Measurements from ENCODE around the gene SLC39A12. TPM values are rescaled to one million over a fixed set of nuclear protein-coding genes. Genes with fewer than 3 reads are reported as not detected.

The SLC39A12 gene
- total RNA-seq = not detected in 2 replicates

- DNase-seq (ENCODE audit: low read depth) = peak; percentile 41
- H3K27me3 ChIP-seq (ENCODE audit: control insufficient read depth, insufficient read depth, low read length) = no peaks in the 10 kb centered on the region
- no peaks in the 10 kb centered on the region for H3K36me3 ChIP-seq (ENCODE audit: control insufficient read depth, insufficient read depth, low read length)
- no peak for TF ChIP-seq CTCF (IDR thresholded peaks at IDR 0.05; ENCODE audit: insufficient read depth, low read length, poor library complexity, severe bottlenecking)
- H3K4me3 ChIP-seq (ENCODE audit: low read depth, low read length) = no peak within 1 kb of the TSS
These were observed at the start of gene SLC39A12 for GRCh38 chr10:17951868-17952371. Gene SLC39A12 (plus strand): TSS chr10:17951918. CDS start chr10:17953277, 1,359 bp downstream.

- Histone ChIP-seq H3K27me3 (ENCODE audit: control insufficient read depth, insufficient read depth, low read length) (no peaks in the 10 kb centered on the region), H3K36me3 (ENCODE audit: control insufficient read depth, insufficient read depth, low read length) (no peaks in the 10 kb centered on the region), H3K4me3 (ENCODE audit: low read depth, low read length) (no peak overlapping the region)
- no peak for TF ChIP-seq CTCF (IDR thresholded peaks at IDR 0.05; ENCODE audit: insufficient read depth, low read length, poor library complexity, severe bottlenecking)
- no peak for DNase-seq (ENCODE audit: low read depth)
These were observed 47.2 kb upstream of the SLC39A12 start for GRCh38 chr10:17904564-17904963.

- no peak for DNase-seq (ENCODE audit: low read depth)
- TF ChIP-seq CTCF (IDR thresholded peaks at IDR 0.05; ENCODE audit: insufficient read depth, low read length, poor library complexity, severe bottlenecking) = no peak
- Histone ChIP-seq H3K4me3 (ENCODE audit: low read depth, low read length) (no peak overlapping the region), H3K27me3 (ENCODE audit: control insufficient read depth, insufficient read depth, low read length) (no peaks in the 10 kb centered on the region), H3K36me3 (ENCODE audit: control insufficient read depth, insufficient read depth, low read length) (no peaks in the 10 kb centered on the region)
These were observed 46.2 kb upstream of the SLC39A12 start for GRCh38 chr10:17905491-17905890.

GRCh38 chr10:17906002-17906401 is 45.7 kb upstream of the SLC39A12 start:
- no peak overlapping the region for H3K4me3 ChIP-seq (ENCODE audit: low read depth, low read length)
- no peak for DNase-seq (ENCODE audit: low read depth)
- no peak for TF ChIP-seq CTCF (IDR thresholded peaks at IDR 0.05; ENCODE audit: insufficient read depth, low read length, poor library complexity, severe bottlenecking)
- H3K36me3 ChIP-seq (ENCODE audit: control insufficient read depth, insufficient read depth, low read length) = no peaks in the 10 kb centered on the region
- H3K27me3 ChIP-seq (ENCODE audit: control insufficient read depth, insufficient read depth, low read length) = no peaks in the 10 kb centered on the region

- DNase-seq (ENCODE audit: low read depth) = no peak
- Histone ChIP-seq H3K27me3 (ENCODE audit: control insufficient read depth, insufficient read depth, low read length) (no peaks in the 10 kb centered on the region), H3K36me3 (ENCODE audit: control insufficient read depth, insufficient read depth, low read length) (no peaks in the 10 kb centered on the region), H3K4me3 (ENCODE audit: low read depth, low read length) (no peak overlapping the region)
- no peak for TF ChIP-seq CTCF (IDR thresholded peaks at IDR 0.05; ENCODE audit: insufficient read depth, low read length, poor library complexity, severe bottlenecking)
These were observed 44.1 kb upstream of the SLC39A12 start for GRCh38 chr10:17907641-17908040.

- H3K4me3 ChIP-seq (ENCODE audit: low read depth, low read length) = no peak overlapping the region
- TF ChIP-seq CTCF (IDR thresholded peaks at IDR 0.05; ENCODE audit: insufficient read depth, low read length, poor library complexity, severe bottlenecking) = peak; percentile 78
- no peaks in the 10 kb centered on the region for H3K36me3 ChIP-seq (ENCODE audit: control insufficient read depth, insufficient read depth, low read length)
- no peaks in the 10 kb centered on the region for H3K27me3 ChIP-seq (ENCODE audit: control insufficient read depth, insufficient read depth, low read length)
- peak; percentile 23 for DNase-seq (ENCODE audit: low read depth)
These were observed 41.5 kb upstream of the SLC39A12 start for GRCh38 chr10:17910125-17910789.

Measured in kidney epithelial cell (primary cell).